ENCODE data around the gene ARVCF.

ARVCF gene

DNA sequence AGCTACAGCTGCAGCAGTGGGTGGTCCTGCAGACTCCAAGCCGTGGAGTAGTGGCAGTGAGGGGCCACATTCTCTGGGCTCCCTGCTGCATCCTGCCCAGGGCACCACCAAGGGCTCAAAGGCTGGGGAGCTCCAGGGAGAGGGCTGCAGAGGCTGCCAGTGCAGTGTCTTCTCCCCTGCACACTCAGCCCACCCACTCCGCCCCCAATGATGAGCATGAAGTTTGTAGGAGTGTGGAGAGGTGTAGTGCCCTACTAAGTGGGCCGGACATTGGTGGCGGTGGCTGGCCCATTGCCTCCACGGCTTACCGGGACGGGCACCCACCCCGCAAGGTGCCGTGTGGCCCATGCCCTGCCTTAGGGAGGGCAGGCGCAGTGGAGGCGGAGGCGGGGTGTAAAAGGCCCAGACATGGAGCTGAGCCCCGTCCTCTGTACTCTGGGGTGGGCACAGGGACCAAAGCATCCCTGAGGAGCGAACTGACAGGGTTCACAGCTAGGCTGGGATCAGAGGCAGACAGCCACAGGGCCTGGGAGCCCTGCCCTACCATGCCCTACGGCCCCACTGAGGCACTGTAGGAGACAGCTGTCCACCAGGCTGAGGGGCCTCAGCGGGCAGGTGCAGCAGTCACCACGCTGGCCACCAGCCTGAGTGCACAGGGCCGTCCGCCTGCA is 18.9 kb downstream of the ARVCF start:
- Mint-ChIP-seq H3K27ac (no peak overlapping the region), H3K9me3 (peaks cover 1% of the 10 kb centered on the region), H3K27me3 (peaks cover 34% of the 10 kb centered on the region), H3K4me3 (no peak overlapping the region), H3K36me3 (ENCODE audit: low read depth) (no peaks in the 10 kb centered on the region), H3K4me1 (ENCODE audit: low read depth) (peaks cover 6% of the 10 kb centered on the region)
- intact Hi-C loops (cut with micrococcal nuclease) = no loop called here

- H3K27me3 Mint-ChIP-seq = peaks cover 29% of the 10 kb centered on the region
- no peak overlapping the region for H3K4me3 Mint-ChIP-seq
- intact Hi-C loops (cut with micrococcal nuclease) = no loop called here
- H3K9me3 Mint-ChIP-seq = no peaks in the 10 kb centered on the region
- H3K36me3 Mint-ChIP-seq (ENCODE audit: low read depth) = no peaks in the 10 kb centered on the region
- H3K27ac Mint-ChIP-seq = no peak overlapping the region
- peaks cover 6% of the 10 kb centered on the region for H3K4me1 Mint-ChIP-seq (ENCODE audit: low read depth)
Observed at GRCh38 chr22:19996694-19997384, 19.8 kb downstream of the ARVCF start.

- H3K9me3 Mint-ChIP-seq = no peaks in the 10 kb centered on the region
- intact Hi-C loops (cut with micrococcal nuclease) = no loop called here
- no peak overlapping the region for H3K4me3 Mint-ChIP-seq
- H3K36me3 Mint-ChIP-seq (ENCODE audit: low read depth) = no peaks in the 10 kb centered on the region
- no peaks in the 10 kb centered on the region for H3K4me1 Mint-ChIP-seq (ENCODE audit: low read depth)
- peaks cover 21% of the 10 kb centered on the region for H3K27me3 Mint-ChIP-seq
- H3K27ac Mint-ChIP-seq = no peak overlapping the region
Observed at GRCh38 chr22:19995611-19996339, 20.8 kb downstream of the ARVCF start.

- H3K9me3 Mint-ChIP-seq = no peaks in the 10 kb centered on the region
- H3K4me3 Mint-ChIP-seq = no peak overlapping the region
- no peaks in the 10 kb centered on the region for H3K36me3 Mint-ChIP-seq (ENCODE audit: low read depth)
- no peaks in the 10 kb centered on the region for H3K4me1 Mint-ChIP-seq (ENCODE audit: low read depth)
- H3K27ac Mint-ChIP-seq = no peak overlapping the region
- intact Hi-C loops (cut with micrococcal nuclease) = no loop called here
- H3K27me3 Mint-ChIP-seq = peaks cover 16% of the 10 kb centered on the region
Observed at GRCh38 chr22:19994851-19995610, 21.6 kb downstream of the ARVCF start.

GRCh38 chr22:19993926-19994325 is 22.7 kb downstream of the ARVCF start:
- Mint-ChIP-seq H3K27me3 (peaks cover 14% of the 10 kb centered on the region), H3K4me1 (ENCODE audit: low read depth) (no peaks in the 10 kb centered on the region), H3K27ac (no peak overlapping the region), H3K4me3 (no peak overlapping the region), H3K36me3 (ENCODE audit: low read depth) (no peaks in the 10 kb centered on the region), H3K9me3 (no peaks in the 10 kb centered on the region)
- intact Hi-C loops (cut with micrococcal nuclease) = no loop called here

DNA sequence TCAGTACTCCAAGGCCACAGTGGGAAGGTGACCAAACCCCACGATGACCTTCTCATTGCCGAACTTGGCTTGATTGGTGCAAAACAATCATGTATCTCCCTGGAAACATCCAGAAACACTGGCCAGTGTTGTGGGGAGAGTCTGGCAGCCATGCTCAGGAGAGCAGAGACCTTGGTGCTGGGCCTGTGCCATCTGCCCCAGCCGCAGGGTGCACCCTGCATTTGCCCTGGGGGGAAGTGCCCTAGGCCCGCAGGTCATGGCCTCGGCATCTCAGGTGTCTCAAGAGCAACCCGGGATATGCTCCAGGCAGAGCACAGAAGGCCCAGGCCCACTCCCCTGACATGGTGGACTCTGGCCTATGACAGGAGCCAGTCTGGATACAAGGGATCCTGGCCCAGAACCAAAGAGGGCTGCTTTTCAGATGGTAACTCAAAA is 23.7 kb downstream of the ARVCF start:
- intact Hi-C loops (cut with micrococcal nuclease) = no loop called here
- Mint-ChIP-seq H3K27ac (no peak overlapping the region), H3K4me1 (ENCODE audit: low read depth) (no peaks in the 10 kb centered on the region), H3K9me3 (no peaks in the 10 kb centered on the region), H3K4me3 (no peak overlapping the region), H3K36me3 (ENCODE audit: low read depth) (no peaks in the 10 kb centered on the region), H3K27me3 (peaks cover 12% of the 10 kb centered on the region)

GRCh38 chr22:19992481-19992911 is 24.1 kb downstream of the ARVCF start:
- Mint-ChIP-seq H3K27me3 (peaks cover 12% of the 10 kb centered on the region), H3K36me3 (ENCODE audit: low read depth) (no peaks in the 10 kb centered on the region), H3K27ac (no peak overlapping the region), H3K9me3 (no peaks in the 10 kb centered on the region), H3K4me1 (ENCODE audit: low read depth) (no peaks in the 10 kb centered on the region), H3K4me3 (no peak overlapping the region)
- intact Hi-C loops (cut with micrococcal nuclease) = no loop called here

DNA sequence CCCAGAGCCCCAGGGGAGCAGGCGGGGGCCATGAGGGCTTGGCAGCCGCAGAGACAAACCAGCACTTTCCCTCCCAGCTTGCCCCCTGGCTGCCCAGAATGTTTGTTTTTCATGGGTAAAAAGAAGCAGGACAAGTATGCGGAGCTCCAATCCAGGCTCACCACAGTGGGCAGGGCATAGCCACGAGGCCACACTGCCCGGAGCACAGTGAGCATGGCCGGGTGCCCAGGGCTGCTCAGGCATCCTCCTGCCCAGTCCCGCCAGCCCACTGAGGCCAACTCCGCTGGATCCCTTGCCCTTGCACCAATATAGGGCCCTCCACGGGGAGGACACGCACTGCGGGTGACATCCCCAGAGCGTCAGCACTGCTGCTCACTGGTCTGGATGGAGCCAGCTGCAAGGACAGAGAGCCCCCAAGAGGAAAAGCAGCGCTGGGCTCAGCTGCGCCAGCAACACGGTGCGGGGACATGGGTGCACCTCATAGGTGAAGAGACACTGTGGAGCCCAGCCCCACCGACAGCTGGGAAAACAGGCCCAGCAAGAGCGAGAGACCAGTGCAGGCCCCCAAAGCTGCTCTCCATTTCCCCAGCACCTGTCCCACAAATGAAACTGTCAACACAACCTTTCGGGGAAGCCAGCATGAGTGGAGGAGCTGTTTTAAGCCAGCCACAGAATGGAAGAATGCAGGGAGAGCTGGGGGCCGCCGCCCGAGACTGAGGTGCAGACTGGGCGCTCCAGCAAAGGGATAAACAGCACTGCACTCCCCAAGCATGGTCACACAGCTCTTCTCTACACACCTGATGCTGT is 24.8 kb downstream of the ARVCF start:
- no peaks in the 10 kb centered on the region for H3K9me3 Mint-ChIP-seq
- no peaks in the 10 kb centered on the region for H3K36me3 Mint-ChIP-seq (ENCODE audit: low read depth)
- no peak overlapping the region for H3K27ac Mint-ChIP-seq
- H3K4me1 Mint-ChIP-seq (ENCODE audit: low read depth) = no peaks in the 10 kb centered on the region
- peaks cover 7% of the 10 kb centered on the region for H3K27me3 Mint-ChIP-seq
- intact Hi-C loops (cut with micrococcal nuclease) = no loop called here
- no peak overlapping the region for H3K4me3 Mint-ChIP-seq

DNA sequence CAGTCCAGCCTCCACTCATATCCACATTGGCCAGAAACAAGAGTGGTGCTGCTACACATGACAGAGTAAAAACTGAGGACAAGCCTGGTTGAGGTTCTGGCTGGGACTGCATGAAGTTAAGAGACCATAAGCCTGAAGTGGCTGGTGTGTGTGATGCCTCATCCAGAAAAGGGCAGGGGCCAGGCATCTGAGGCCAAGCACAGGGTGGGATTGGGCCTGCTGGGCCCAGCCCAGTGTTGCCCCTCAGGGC is 25.3 kb downstream of the ARVCF start:
- no peak overlapping the region for H3K4me3 Mint-ChIP-seq
- intact Hi-C loops (cut with micrococcal nuclease) = no loop called here
- peaks cover 5% of the 10 kb centered on the region for H3K27me3 Mint-ChIP-seq
- peaks cover 3% of the 10 kb centered on the region for H3K4me1 Mint-ChIP-seq (ENCODE audit: low read depth)
- H3K27ac Mint-ChIP-seq = no peak overlapping the region
- H3K9me3 Mint-ChIP-seq = no peaks in the 10 kb centered on the region
- H3K36me3 Mint-ChIP-seq (ENCODE audit: low read depth) = no peaks in the 10 kb centered on the region

- H3K9me3 Mint-ChIP-seq = no peaks in the 10 kb centered on the region
- H3K4me1 Mint-ChIP-seq (ENCODE audit: low read depth) = peaks cover 8% of the 10 kb centered on the region
- no peaks in the 10 kb centered on the region for H3K36me3 Mint-ChIP-seq (ENCODE audit: low read depth)
- H3K4me3 Mint-ChIP-seq = no peak overlapping the region
- H3K27ac Mint-ChIP-seq = no peak overlapping the region
- H3K27me3 Mint-ChIP-seq = peaks cover 10% of the 10 kb centered on the region
- intact Hi-C loops (cut with micrococcal nuclease) = no loop called here
Observed at GRCh38 chr22:19990609-19991394, 25.8 kb downstream of the ARVCF start.

DNA sequence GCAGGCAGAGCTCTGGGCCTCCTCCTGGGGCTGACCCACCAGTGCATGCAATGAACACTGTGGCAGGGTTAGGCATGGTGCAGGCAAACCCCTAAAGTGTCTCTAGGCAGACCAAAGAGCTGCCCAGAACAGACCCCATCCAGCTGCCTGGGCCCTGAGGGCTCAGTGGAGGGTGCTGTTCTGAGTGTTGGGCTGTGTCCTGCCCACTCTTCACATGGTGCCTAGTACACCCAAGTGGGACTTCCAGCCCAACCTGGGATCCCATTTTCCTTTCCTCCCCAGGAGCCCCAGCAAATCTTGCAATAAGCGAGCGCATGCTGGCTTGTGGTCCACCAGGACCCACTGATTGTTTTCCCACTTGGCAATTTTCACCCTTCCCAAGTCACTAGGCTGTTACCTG is 26.4 kb downstream of the ARVCF start:
- Mint-ChIP-seq H3K36me3 (ENCODE audit: low read depth) (no peaks in the 10 kb centered on the region), H3K4me3 (no peak overlapping the region)

DNA sequence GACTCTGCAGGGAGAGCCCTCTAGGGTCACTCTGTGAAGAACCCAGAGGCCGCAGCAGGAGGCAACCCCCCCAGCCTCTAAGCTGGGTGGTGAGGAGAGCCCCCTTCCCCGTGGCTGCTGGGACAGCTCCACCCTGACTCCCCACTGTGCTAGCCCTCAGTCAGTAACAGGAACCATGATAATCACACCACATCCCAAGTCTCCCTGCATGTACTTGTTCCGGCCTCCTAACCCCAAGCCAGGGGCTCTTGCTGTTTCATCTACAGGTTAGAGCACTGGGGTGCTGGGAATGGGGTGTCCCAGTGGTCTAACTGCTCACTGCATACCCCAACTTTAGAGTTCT is 26.9 kb downstream of the ARVCF start:
- Mint-ChIP-seq H3K9me3 (no peaks in the 10 kb centered on the region), H3K4me3 (no peak overlapping the region), H3K36me3 (ENCODE audit: low read depth) (no peaks in the 10 kb centered on the region), H3K27ac (no peak overlapping the region), H3K27me3 (peaks cover 18% of the 10 kb centered on the region), H3K4me1 (ENCODE audit: low read depth) (peaks cover 19% of the 10 kb centered on the region)
- intact Hi-C loops (cut with micrococcal nuclease) = no loop called here

More for the DNA sequence above, 26.4 kb downstream of the ARVCF start:
- Mint-ChIP-seq H3K27me3 (peaks cover 15% of the 10 kb centered on the region), H3K4me1 (ENCODE audit: low read depth) (peaks cover 14% of the 10 kb centered on the region), H3K27ac (no peak overlapping the region), H3K9me3 (no peaks in the 10 kb centered on the region)
- intact Hi-C loops (cut with micrococcal nuclease) = no loop called here

All from dendritic cell treated with granulocyte-macrophage colony-stimulating factor and Interleukin-4, amounts not matched to agents 40 ng/mL and 50 ng/mL, for 4 days (primary cell).